ENCODE measurements around the gene AMBP. TPM values are rescaled to one million over a fixed set of nuclear protein-coding genes. Genes with fewer than 3 reads are reported as not detected.

AMBP gene
- total RNA-seq, 1 experiment from 2014 or later = not detected

GRCh38 chr9:114012126-114012525 lies 66.0 kb downstream of the AMBP start:
- Histone ChIP-seq H3K4me1 (ENCODE audit: low read length) (no peaks in the 10 kb centered on the region), H3K4me2 (ENCODE audit: low read depth, low read length, poor library complexity, severe bottlenecking) (no peak overlapping the region), H3K27me3 (ENCODE audit: low read length) (no peaks in the 10 kb centered on the region), H3K36me3 (ENCODE audit: insufficient read depth, low read length) (no peaks in the 10 kb centered on the region), H3K27ac (ENCODE audit: low read length) (no peak overlapping the region), H3K9me2 (replicated peaks; ENCODE audit: insufficient read depth, low read length) (no peaks in the 10 kb centered on the region), H3K9ac (ENCODE audit: low read length) (no peak overlapping the region), H3K4me3 (ENCODE audit: low read length) (no peak overlapping the region), H3K9me3 (ENCODE audit: low read length) (no peaks in the 10 kb centered on the region), H4K20me1 (ENCODE audit: insufficient read depth, low read depth, low read length) (no peaks in the 10 kb centered on the region), H3K79me2 (ENCODE audit: low read length) (no peaks in the 10 kb centered on the region), H2AFZ (ENCODE audit: low read length) (no peak overlapping the region)
- no peak for DNase-seq

- Histone ChIP-seq H3K9me2 (replicated peaks; ENCODE audit: insufficient read depth, low read length) (no peaks in the 10 kb centered on the region), H3K9me3 (ENCODE audit: low read length) (no peaks in the 10 kb centered on the region), H3K27ac (ENCODE audit: low read length) (no peak overlapping the region), H3K9ac (ENCODE audit: low read length) (no peak overlapping the region), H3K4me2 (ENCODE audit: low read depth, low read length, poor library complexity, severe bottlenecking) (no peak overlapping the region), H2AFZ (ENCODE audit: low read length) (no peak overlapping the region), H3K36me3 (ENCODE audit: insufficient read depth, low read length) (no peaks in the 10 kb centered on the region), H3K4me1 (ENCODE audit: low read length) (no peaks in the 10 kb centered on the region), H4K20me1 (ENCODE audit: insufficient read depth, low read depth, low read length) (no peaks in the 10 kb centered on the region), H3K4me3 (ENCODE audit: low read length) (no peak overlapping the region), H3K79me2 (ENCODE audit: low read length) (no peaks in the 10 kb centered on the region), H3K27me3 (ENCODE audit: low read length) (no peaks in the 10 kb centered on the region)
- no peak for DNase-seq
Measured at GRCh38 chr9:114011313-114011712, 66.8 kb downstream of the AMBP start.

Other genes starting within 250 kb of the AMBP start
- not detected in 2 replicates for gene ZNF618, start 202.0 kb downstream of the AMBP start, total RNA-seq (2014; rRNA removed; shearing (Covaris generic); ENCODE audit: low replicate concordance)
- not detected in 2 replicates for gene KIF12, start 21.0 kb upstream of the AMBP start, total RNA-seq (2014; rRNA removed; shearing (Covaris generic); ENCODE audit: low replicate concordance)
- gene COL27A1, start 77.2 kb upstream of the AMBP start, total RNA-seq (2014; rRNA removed; shearing (Covaris generic); ENCODE audit: low replicate concordance) = not detected in 2 replicates
- not detected in 2 replicates for gene ORM1, start 244.8 kb upstream of the AMBP start, total RNA-seq (2014; rRNA removed; shearing (Covaris generic); ENCODE audit: low replicate concordance)

All from Karpas-422 (cell line).